SIG-M5 treated with dmso at 0.1 percent for 504 hours (cell line): ENCODE data around the gene TWIST2.

Experiments
- DNase-seq: peaks from one replicate; lab custom pipeline; 2025; ENCODE audit not compliant: unreplicated experiment; lab: John Stamatoyannopoulos, UW

TWIST2 gene

GRCh38 chr2:238888781-238889180 is 40.9 kb downstream of the TWIST2 start:
- DNase-seq: no peak

GRCh38 chr2:238890131-238890530 is 42.2 kb downstream of the TWIST2 start:
- DNase-seq: no peak

- DNase-seq: no peak
These were observed 43.0 kb downstream of the TWIST2 start for GRCh38 chr2:238890618-238891456.

GRCh38 chr2:238891457-238892203 is 43.7 kb downstream of the TWIST2 start:
- DNase-seq: no peak

GRCh38 chr2:238892204-238892500 is 44.3 kb downstream of the TWIST2 start:
- DNase-seq: no peak

- DNase-seq: no peak
These were observed 44.9 kb downstream of the TWIST2 start for GRCh38 chr2:238892796-238893195.

GRCh38 chr2:238893349-238894000 is 45.6 kb downstream of the TWIST2 start:
- DNase-seq: no peak

GRCh38 chr2:238894226-238894949 is 46.5 kb downstream of the TWIST2 start:
- DNase-seq: no peak

GRCh38 chr2:238894950-238895298 is 47.0 kb downstream of the TWIST2 start:
- no peak for DNase-seq

- DNase-seq: no peak
These were observed 47.5 kb downstream of the TWIST2 start for GRCh38 chr2:238895361-238895882.

- DNase-seq: no peak
These were observed 48.2 kb downstream of the TWIST2 start for GRCh38 chr2:238895891-238896600.

- no peak for DNase-seq
These were observed 48.8 kb downstream of the TWIST2 start for GRCh38 chr2:238896641-238897040.

GRCh38 chr2:238897122-238897880 is 49.4 kb downstream of the TWIST2 start:
- no peak for DNase-seq

GRCh38 chr2:238897911-238898311 is 50.0 kb downstream of the TWIST2 start:
- no peak for DNase-seq

- no peak for DNase-seq
These were observed 50.8 kb downstream of the TWIST2 start for GRCh38 chr2:238898534-238899281.

GRCh38 chr2:238899386-238899785 is 51.5 kb downstream of the TWIST2 start:
- no peak for DNase-seq

- no peak for DNase-seq
These were observed 52.6 kb downstream of the TWIST2 start for GRCh38 chr2:238900511-238900910.

- DNase-seq: no peak
These were observed 53.7 kb downstream of the TWIST2 start for GRCh38 chr2:238901461-238902057.

GRCh38 chr2:238902285-238902684 is 54.4 kb downstream of the TWIST2 start:
- DNase-seq: no peak
